Activated CD4-positive, CD25-positive, alpha-beta regulatory T cell treated with anti-CD3 and anti-CD28 coated beads, Interleukin-2, amount 50 U/mL, for 24 hours (primary cell): Measurements from ENCODE around the gene HOXC6.
A peak's percentile ranks its signal among the peaks of the same experiment; 100 is the strongest.

Experiments used
- ATAC-seq, 2 donors: fragments of 150-1000 bp; cut with Tn5 transposase; one replicate each; pipeline ENCODE4 v1.10.0; 2021; ENCODE audit warnings: mild to moderate bottlenecking in 1 of 2, moderate library complexity in 1 of 2

HOXC6 gene

GRCh38 chr12:54016051-54016450, 12.2 kb upstream of the HOXC6 start:
- no peak for ATAC-seq

- ATAC-seq = no peak
Measured at GRCh38 chr12:54016478-54016964, 11.7 kb upstream of the HOXC6 start.

GRCh38 chr12:54017027-54017788, 11.0 kb upstream of the HOXC6 start:
- peak; percentile 14 to 28 for ATAC-seq

GRCh38 chr12:54017878-54018467, 10.3 kb upstream of the HOXC6 start:
- peak; percentile 82 to 83 for ATAC-seq

- no peak for ATAC-seq
Measured at GRCh38 chr12:54018468-54018984, 9.7 kb upstream of the HOXC6 start.

GRCh38 chr12:54019091-54019811, 9.0 kb upstream of the HOXC6 start:
- ATAC-seq = no peak

- no peak for ATAC-seq
Measured at GRCh38 chr12:54019924-54020590, 8.2 kb upstream of the HOXC6 start.

GRCh38 chr12:54020591-54021405, 7.4 kb upstream of the HOXC6 start:
- no peak for ATAC-seq

- ATAC-seq = no peak
Measured at GRCh38 chr12:54021432-54022013, 6.7 kb upstream of the HOXC6 start.

- ATAC-seq = no peak
Measured at GRCh38 chr12:54022960-54023884, 5.0 kb upstream of the HOXC6 start.

- no peak for ATAC-seq
Measured at GRCh38 chr12:54024127-54024526, 4.1 kb upstream of the HOXC6 start.

- ATAC-seq = no peak
Measured at GRCh38 chr12:54024581-54025305, 3.5 kb upstream of the HOXC6 start.

GRCh38 chr12:54025499-54026405, 2.5 kb upstream of the HOXC6 start:
- ATAC-seq = no peak

- ATAC-seq = no peak
Measured at GRCh38 chr12:54026640-54027441, 1.4 kb upstream of the HOXC6 start.

- ATAC-seq = no peak
Measured at GRCh38 chr12:54027442-54027786, 826 bp upstream of the HOXC6 start.

GRCh38 chr12:54029529-54030441, 1.5 kb downstream of the HOXC6 start:
- no peak for ATAC-seq

- ATAC-seq = no peak
Measured at GRCh38 chr12:54030442-54030801, 2.2 kb downstream of the HOXC6 start.
